GM19240 (cell line): ENCODE results near the gene MAGEC1.
"Not testable (repeated sequence)": the region's sequence is repeated elsewhere in the genome, so short reads cannot be mapped to it uniquely, and the experiment has no call there.

Experiments used
- DNase-seq: peaks from one replicate; pipeline ENCODE4 v3.0.0; 2011; ENCODE audit warnings: low spot score; ENCODE audit not compliant: insufficient read length

The MAGEC1 gene, protein sequence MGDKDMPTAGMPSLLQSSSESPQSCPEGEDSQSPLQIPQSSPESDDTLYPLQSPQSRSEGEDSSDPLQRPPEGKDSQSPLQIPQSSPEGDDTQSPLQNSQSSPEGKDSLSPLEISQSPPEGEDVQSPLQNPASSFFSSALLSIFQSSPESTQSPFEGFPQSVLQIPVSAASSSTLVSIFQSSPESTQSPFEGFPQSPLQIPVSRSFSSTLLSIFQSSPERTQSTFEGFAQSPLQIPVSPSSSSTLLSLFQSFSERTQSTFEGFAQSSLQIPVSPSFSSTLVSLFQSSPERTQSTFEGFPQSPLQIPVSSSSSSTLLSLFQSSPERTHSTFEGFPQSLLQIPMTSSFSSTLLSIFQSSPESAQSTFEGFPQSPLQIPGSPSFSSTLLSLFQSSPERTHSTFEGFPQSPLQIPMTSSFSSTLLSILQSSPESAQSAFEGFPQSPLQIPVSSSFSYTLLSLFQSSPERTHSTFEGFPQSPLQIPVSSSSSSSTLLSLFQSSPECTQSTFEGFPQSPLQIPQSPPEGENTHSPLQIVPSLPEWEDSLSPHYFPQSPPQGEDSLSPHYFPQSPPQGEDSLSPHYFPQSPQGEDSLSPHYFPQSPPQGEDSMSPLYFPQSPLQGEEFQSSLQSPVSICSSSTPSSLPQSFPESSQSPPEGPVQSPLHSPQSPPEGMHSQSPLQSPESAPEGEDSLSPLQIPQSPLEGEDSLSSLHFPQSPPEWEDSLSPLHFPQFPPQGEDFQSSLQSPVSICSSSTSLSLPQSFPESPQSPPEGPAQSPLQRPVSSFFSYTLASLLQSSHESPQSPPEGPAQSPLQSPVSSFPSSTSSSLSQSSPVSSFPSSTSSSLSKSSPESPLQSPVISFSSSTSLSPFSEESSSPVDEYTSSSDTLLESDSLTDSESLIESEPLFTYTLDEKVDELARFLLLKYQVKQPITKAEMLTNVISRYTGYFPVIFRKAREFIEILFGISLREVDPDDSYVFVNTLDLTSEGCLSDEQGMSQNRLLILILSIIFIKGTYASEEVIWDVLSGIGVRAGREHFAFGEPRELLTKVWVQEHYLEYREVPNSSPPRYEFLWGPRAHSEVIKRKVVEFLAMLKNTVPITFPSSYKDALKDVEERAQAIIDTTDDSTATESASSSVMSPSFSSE

DNA sequence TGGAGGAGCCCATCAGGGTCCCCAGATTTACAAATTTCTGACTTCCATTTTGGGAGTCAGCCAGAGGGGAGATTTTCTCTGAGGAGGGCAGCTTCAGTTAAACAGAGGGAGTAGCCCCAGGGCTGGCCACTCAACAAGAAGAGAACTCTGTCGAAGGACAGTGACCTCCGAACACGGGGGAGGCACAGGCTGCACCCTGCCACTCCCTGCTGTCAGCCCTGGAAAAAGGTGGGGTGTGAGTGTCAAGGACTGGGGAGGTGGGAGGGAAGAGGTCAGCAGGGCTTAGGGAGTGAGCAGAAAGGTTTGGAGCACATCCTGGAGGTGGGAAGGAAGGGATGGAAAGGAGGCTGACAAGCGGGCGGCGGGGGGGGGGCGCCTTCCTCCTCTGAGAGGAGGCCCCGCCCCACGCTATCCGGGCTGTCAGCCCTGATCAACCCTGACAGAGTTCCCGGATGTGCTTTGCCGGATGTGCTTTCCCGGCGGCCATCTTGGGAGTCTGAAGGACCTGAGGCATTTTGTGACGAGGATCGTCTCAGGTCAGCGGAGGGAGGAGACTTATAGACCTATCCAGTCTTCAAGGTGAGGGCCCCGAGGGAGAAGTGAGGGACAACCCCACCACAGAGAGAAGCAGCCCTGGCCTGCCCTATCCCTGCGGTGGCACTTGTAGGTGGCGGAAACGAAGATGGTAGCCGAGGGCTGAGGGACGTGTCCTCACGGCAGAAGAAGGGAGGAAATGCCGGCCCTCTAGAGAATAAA, at the start of gene MAGEC1:
Gene MAGEC1 (plus strand): TSS at position 495 of the 756 bp plus-strand sequence. CDS start 1,179 bp downstream, outside the sequence.
- no peak for DNase-seq

DNA sequence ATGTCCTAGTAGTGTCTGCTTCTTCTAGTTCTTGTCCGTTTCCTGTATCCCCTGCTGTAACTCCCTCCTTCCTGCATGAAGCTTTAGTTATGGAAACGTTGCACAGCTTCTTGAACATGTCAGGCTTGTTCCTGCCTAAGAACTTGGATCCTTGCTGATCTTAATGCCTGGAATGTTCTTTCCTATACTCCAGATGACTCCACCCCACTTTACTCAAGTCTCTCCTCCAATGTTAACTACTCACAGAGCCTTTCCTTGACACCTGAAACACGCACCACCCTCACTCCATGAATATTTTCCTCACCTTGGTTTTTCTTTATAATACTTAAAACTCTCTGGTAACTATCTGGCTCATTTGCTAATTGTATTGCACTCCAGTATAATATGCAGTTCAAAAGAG, 46.2 kb upstream of the MAGEC1 start:
- DNase-seq, result no peak

DNA sequence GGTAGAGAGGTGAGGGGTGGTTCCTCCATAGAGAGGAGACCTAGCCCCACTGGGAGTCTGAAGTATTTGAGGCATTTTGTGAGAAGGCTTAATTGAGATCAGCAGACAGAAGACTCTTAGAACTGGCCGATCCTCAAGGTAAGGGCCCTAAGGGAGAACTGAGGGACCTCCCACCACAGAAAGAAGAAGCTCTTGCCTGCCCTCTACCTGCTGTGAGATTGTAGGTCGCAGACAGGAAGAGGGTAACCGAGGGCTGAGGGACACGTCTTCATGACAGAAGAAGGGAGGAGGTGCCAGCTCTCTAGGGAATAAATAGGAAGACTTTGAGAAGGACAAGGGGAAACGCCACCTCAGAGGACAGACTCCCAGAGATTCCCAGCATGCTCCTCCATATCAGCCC, 24.1 kb upstream of the MAGEC1 start:
- no peak for DNase-seq

DNA sequence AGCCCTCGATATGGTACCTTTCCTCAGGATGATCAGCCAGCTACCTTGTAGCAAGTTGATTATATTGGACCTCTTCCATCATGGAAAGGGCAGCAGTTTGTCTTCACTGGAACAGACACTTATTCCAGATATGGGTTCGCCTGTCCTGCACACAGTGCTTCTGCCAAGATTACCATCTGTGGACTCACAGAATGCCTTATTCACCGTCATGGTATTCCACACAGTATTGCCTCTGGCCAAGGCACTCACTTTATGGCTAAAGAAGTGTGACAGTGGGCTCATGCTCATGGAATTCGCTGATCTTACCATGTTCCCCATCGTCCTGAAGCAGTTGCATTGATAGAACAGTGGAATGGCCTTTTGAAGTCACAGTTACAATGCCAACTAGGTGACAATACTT, 14.9 kb upstream of the MAGEC1 start:
- DNase-seq, result not testable (repeated sequence)

DNA sequence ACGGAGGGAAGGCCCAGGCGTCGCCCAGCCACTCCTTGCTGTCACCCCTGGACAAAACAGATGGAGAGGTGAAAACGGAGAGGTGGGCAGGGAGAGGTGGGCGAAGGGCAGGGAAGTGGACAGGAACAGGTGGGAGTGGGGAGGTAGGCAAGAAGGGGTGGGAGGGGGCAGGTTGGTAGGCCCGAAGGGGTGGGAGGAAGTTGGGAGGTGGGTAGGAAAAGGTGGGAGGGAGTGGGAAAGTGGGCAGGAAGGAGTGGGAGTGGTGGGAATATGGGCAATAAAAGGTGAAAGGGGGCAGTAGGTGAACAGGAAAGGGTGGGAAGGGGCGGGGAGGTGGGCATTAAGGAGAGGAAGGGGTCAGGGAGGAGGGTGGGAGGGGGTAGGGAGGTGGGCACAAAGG, 9.0 kb upstream of the MAGEC1 start:
- DNase-seq, result no peak

DNA sequence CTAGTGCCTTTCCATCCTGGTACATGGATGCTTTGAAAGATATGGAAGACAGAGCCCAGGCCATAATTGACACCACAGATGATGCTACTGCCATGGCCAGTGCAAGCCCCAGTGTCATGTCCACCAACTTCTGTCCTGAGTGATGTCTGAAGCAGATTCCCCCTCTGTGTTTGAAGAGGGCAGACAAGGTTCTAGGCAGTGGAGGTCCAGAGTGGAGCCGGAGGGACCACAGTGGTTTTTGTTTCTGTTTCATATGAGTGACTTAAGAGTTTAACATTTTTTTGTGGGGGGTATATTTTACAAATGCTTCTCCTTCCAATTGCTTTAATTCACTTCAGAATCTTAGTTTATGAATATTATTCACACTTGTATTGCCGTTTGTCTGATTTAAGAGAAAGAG, 6.0 kb upstream of the MAGEC1 start:
- no peak for DNase-seq

DNA sequence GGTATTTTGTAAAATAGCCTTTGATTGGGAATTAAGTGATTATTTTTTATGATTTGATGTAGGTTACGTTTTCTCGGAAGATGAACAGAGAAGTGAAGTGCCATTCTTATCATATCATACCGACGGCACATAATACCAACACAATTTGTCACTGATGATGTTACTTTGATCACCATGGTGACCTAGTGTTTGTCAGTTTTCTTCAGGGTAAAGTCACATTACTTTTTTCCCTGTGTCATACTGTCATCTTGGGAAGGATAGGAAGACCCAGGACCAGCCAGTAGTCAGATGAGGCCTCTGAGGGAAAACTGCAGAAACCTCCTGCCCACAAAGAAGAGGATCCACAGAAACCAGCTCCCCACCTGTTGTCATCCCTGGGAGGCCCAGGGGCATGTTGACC, 1.3 kb upstream of the MAGEC1 start:
- no peak for DNase-seq

DNA sequence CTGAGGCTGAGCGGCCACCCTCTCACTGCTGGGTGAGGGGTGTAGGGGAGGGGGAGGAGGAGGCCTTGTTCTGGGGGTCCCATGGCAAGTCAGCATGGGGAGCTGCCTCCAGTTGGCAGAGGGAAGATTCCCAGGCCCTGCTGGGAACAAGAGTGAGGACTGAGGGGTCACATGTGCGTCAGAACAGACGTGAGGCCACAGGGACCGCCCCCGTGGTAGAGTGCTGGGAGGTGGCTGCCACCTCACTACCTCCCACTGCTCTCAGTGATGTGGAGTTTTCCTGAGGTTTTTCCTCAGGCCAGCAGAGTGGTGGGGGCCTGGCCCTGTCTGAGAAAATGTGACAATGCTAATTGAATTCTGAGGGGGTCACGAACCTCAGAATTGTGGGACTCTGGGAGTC, 568 bp downstream of the MAGEC1 start:
- DNase-seq, result no peak

DNA sequence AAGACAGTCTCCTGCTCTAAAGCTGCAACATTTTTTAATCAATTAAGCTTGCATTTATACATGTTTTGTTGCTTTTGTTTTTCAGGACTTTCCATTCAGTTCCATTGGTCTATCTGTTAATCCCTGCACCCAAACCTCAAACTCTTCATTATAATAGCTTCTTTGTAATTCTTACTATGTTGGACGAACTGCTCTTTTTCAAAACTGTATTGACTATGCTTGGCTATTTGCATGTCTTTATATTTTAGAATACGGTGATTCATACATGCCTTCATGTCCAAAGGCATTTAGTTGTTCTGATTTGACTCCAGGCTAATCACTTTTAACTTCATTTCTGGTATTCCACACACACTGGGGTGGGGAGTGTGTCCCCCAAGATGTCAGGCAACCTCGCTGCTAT, 14.1 kb downstream of the MAGEC1 start:
- no peak for DNase-seq

DNA sequence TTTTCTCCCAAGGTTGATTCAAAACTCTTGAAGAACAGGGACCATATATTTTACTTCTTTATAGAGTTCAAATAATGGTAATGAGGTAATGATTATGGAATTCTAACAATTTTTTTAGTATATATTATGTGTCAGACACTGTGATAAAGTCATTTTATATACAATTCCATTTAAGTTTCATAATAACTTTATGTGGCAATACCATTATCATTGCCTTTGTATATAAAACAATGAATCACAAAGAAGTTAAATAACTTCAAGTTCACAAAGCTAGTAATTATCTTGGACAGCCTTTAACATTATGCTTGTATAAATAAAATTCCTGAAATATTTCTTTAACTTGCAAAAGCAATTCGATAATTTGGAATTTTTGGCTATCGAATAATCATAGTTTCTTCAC, 20.6 kb downstream of the MAGEC1 start:
- DNase-seq, result no peak

DNA sequence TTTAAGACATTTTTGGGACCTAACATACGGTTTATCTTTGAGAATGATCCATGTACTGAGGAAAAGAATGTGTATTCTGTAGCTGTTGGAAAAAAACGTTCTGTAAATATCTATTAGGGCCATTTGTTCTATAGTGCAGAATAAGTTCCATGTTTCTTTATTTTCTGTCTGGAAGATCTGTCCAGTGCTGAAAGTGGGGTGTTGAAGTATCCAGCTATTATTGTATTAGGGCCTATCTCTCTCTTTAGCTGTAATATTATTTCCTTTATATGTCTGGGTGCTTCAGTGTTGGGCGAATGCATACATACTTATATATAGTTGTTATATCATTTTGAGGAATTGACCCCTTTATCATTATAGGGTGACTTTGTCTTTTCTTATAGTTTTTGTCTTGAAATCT, 24.7 kb downstream of the MAGEC1 start:
- DNase-seq, result no peak

DNA sequence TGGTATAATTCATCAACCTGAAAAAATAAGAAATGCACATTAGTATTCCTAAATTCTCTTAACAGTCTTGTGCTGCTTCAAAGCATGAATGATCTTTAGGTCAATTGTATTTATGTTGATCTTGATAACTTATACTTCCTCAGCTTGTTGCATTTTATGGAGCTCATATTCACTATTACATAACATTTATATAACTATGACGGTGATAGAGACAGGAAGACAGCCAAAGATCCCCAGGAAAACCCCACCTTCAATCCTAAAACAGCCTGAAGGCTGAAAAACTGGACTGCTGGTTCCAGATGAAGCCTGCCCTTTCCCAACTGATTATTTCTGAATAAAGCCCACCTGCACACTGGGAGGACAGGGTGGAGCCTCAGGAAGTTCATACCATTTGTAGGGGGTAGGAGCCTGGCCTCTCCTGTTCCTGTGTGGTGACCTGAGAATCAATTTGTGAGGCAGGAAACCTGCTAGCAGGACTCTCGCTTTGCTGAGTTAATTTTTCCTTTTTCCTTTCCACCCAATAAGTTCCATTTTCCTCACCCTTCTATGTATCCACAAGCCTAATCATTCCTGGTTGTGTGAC, 30.5 kb downstream of the MAGEC1 start:
- DNase-seq, result no peak

DNA sequence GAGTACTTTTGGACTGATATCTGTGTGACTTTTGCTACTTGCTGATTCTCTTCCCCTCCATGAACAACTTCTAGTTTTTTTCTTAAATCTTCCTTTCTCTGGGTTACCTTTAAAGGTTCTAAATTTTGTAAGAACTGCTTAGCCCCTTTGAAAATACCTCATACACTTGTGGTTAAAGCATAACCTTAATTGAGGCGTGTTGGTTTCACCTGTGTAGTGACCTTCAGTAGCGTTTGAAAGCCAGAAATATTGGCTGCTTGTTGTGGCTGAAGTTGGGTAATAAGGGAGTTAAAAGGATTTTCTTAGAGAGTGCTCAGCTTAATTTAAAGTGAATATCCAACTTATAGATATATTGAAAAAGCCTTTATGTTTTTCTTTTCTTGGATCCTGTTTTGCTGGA, 32.0 kb downstream of the MAGEC1 start:
- no peak for DNase-seq

DNA sequence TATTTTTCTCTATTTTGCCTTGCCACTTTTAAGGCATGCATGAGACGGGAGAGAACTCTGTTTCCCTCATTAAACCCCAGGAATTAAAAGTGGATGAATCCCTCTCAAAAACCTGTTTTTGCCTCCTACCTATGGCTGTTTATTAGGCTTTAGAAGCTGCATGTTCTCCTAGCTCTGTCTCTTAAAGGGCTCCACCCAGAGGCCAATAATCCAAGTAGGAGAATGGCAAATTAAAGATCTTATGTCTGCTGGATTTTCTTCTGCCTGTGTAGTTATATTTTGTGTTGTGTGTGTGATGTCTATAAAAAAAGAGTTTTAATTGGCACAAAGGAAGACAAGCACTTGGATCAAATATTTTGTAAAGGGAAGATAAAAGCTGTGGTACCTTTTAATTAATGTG, 32.4 kb downstream of the MAGEC1 start:
- no peak for DNase-seq

DNA sequence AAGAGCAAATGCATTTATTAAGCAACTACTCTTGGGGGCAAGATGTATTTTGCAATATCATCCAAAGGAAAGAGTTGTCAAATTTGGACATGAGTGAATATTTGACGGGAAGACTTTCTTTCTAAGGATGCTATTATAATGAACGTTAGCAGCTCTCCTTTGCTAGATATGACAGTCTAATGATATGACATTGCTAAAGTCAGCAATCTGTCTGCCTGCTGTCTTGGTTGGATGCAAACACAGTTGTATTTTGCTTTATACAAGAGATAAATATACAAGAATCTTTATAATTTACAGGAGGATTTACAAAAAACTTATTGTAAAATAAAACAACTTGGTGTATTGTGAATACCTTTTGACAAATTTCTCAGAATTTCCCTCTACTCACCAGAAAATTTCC, 37.5 kb downstream of the MAGEC1 start:
- no peak for DNase-seq

DNA sequence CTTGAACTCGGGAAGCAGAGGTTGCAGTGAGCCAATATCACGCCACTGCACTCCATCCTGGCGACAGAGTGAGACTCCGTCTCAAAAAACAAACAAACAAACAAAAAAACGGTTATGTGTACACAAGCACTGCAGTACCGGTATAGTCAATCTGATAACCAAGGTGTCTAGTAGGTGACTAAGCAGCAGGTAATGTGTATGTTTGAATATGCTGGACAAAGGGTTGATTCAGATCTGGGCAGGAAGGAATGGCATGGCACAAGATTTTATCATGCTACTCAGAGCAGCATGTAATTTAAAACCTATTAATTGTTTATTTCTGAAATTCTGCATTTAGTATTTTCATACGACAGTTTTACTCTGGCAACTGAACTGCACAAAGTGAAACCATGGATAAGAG, 41.7 kb downstream of the MAGEC1 start:
- no peak for DNase-seq

DNA sequence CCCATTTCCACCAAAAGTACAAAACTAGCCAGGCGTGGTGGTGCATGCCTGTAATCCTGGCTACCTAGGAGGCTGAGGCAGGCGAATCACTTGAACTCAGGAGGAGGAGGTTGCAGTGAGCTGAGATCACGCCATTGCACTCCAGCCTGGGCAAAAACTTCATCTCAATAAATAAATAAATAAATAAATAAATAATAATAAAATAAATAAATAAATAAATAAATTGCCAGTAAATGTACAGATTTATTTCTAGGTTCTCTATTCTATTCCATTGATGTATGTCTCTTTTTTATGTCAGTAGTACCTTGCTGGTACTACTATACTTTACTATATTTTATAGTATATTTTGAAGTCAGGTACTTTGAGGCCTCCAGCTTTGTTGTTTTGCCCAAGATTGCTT, 43.7 kb downstream of the MAGEC1 start:
- no peak for DNase-seq

DNA sequence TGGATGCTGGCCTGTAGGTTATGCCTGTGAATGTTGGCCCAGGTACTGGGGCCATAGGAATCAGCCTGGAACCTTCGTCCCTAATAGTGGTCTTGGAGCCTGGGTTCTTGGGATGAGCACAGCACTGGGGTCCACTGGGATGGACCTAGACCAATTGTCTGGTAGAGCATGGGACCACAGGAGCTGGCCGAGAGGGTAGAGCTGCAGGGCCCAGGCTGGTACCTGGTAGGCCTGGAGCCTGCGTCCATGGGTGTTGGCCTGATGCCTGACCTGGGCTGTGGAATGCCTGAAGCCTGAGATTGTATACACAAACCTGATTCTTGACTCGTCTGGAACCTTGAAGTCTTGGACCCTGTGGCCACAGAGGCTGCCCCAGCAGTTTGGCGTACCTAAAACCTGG, 48.9 kb downstream of the MAGEC1 start:
- DNase-seq, result no peak

DNA sequence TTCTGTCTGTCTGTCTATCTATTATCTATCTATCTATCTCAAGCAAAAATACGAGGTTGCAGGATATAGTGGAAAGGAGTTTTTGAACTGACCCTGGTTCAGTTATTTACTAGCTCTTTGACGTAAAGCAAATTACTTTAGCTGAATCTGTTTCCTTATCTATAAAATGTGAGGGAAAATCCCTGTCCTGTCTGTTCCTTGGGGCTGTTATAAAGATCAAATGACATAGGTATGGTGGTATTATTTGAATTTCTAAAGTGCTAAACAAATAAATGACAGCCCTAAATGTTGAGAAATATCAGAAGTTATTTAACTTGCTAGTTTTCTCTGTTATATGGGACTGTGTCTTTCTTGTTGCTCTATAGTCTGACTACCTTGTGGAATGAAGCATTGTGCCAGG, 55.0 kb downstream of the MAGEC1 start:
- DNase-seq, result no peak
